ENCODE measurements around the gene PIRT. TPM values are rescaled to one million over a fixed set of nuclear protein-coding genes. Genes with fewer than 3 reads are reported as not detected.

Gene PIRT
- total RNA-seq, 1 experiment from 2014 or later = not detected

DNA sequence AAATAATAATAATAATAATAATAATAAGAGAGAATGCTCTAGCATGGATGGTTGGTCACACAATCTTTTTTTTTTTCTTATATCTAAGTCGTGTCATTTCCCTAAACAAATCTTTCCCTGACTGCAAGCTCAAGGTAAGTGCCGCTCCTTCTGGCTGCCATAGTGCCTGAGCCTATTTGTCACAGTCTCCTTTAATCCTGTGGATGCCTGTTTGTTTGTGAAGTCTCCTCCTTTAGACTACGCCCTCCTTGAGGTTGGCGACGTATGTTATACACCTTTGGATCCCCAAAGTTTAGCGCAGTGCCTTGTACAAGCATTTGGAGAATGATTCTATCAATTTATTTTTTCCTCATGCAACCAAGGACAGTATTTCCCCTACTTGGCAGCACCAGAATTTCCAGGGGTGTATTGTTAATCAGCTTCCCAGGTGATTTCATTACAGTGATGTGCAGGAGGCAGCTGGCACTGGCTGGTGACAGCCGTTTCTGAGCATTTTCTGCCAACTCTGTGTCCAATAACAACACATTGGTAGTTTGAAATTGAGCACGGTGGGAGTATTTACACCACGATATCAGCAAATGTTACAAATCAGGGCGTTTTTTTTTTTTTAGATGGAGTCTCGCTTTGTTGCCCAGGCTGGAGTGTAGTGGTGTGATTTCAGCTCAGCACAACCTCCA, 60.6 kb downstream of the PIRT start:
- no peaks in the 10 kb centered on the region for H3K4me1 ChIP-seq (ENCODE audit: control insufficient read depth, insufficient read depth, low read length)
- H3K9me3 ChIP-seq (ENCODE audit: control insufficient read depth, insufficient read depth, low read depth, low read length) = no peaks in the 10 kb centered on the region
- H3K27ac ChIP-seq (ENCODE audit: low read length) = no peak overlapping the region
- in situ Hi-C loops (cut with HindIII; ENCODE audit: low pct_unique_long_range_greater_than_20kb, low sequenced_read_pairs) (no loop called here), intact Hi-C loops (cut with micrococcal nuclease; ENCODE audit: unreplicated experiment) (no loop called here)
- ATAC-seq (no peak), DNase-seq (ENCODE audit: low read depth, low spot score) (no peak)
- H3K4me3 ChIP-seq (ENCODE audit: low read depth in 2 of 2, low read length in 2 of 2) = no peak overlapping the region
- BruUV-seq (replicated peaks) = no TSS peak
- TF ChIP-seq, protein P1, sequence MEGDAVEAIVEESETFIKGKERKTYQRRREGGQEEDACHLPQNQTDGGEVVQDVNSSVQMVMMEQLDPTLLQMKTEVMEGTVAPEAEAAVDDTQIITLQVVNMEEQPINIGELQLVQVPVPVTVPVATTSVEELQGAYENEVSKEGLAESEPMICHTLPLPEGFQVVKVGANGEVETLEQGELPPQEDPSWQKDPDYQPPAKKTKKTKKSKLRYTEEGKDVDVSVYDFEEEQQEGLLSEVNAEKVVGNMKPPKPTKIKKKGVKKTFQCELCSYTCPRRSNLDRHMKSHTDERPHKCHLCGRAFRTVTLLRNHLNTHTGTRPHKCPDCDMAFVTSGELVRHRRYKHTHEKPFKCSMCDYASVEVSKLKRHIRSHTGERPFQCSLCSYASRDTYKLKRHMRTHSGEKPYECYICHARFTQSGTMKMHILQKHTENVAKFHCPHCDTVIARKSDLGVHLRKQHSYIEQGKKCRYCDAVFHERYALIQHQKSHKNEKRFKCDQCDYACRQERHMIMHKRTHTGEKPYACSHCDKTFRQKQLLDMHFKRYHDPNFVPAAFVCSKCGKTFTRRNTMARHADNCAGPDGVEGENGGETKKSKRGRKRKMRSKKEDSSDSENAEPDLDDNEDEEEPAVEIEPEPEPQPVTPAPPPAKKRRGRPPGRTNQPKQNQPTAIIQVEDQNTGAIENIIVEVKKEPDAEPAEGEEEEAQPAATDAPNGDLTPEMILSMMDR (IDR thresholded peaks at IDR 0.05) = no peak
- no peak for TF ChIP-seq TCF7L2 (IDR thresholded peaks at IDR 0.05; ENCODE audit: low read depth, low read length)
- no peak for TF ChIP-seq SIN3A (IDR thresholded peaks at IDR 0.05; ENCODE audit: borderline replicate concordance, insufficient read depth, low read depth, low read length)
- TF ChIP-seq, protein P2, sequence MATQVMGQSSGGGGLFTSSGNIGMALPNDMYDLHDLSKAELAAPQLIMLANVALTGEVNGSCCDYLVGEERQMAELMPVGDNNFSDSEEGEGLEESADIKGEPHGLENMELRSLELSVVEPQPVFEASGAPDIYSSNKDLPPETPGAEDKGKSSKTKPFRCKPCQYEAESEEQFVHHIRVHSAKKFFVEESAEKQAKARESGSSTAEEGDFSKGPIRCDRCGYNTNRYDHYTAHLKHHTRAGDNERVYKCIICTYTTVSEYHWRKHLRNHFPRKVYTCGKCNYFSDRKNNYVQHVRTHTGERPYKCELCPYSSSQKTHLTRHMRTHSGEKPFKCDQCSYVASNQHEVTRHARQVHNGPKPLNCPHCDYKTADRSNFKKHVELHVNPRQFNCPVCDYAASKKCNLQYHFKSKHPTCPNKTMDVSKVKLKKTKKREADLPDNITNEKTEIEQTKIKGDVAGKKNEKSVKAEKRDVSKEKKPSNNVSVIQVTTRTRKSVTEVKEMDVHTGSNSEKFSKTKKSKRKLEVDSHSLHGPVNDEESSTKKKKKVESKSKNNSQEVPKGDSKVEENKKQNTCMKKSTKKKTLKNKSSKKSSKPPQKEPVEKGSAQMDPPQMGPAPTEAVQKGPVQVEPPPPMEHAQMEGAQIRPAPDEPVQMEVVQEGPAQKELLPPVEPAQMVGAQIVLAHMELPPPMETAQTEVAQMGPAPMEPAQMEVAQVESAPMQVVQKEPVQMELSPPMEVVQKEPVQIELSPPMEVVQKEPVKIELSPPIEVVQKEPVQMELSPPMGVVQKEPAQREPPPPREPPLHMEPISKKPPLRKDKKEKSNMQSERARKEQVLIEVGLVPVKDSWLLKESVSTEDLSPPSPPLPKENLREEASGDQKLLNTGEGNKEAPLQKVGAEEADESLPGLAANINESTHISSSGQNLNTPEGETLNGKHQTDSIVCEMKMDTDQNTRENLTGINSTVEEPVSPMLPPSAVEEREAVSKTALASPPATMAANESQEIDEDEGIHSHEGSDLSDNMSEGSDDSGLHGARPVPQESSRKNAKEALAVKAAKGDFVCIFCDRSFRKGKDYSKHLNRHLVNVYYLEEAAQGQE (IDR thresholded peaks at IDR 0.05; ENCODE audit: insufficient read depth in 1 of 2, low read depth in 2 of 2, low read length in 1 of 2) = no peak
- TF ChIP-seq POLR2AphosphoS5 (IDR thresholded peaks at IDR 0.05; ENCODE audit: low read depth, low read length) = no peak
- ChIA-PET POLR2A (interaction anchor here (0.6 kb wide), 1 partner anchor 524 kb away, joined by 3 read pairs; no protein-coding TSS in a partner anchor), CTCF (no interaction called here)
- H3K27me3 ChIP-seq (ENCODE audit: control insufficient read depth, insufficient read depth, low read length) = no peaks in the 10 kb centered on the region
- H3K36me3 ChIP-seq (ENCODE audit: control insufficient read depth, insufficient read depth, low read length) = no peaks in the 10 kb centered on the region

DNA sequence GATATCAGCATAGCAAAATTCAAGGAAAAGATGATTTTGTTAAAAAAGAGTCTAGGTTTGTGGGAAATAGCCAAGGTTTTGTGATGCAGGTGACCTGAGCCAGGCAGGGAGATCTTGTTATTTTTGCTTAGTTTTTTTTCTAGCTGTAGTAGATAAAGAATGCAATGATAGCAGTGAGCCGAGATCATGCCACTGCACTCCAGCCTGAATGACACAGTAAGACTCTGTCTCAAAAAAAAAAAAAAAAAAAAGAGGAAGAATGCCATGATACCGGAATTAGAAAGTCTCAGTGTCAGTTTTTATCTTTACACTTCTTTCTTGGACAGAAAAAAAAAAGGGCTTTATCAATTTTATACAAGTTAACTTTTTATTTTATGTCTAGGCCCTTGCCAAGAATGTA, 61.5 kb downstream of the PIRT start:
- ATAC-seq = no peak
- no peaks in the 10 kb centered on the region for H3K36me3 ChIP-seq (ENCODE audit: control insufficient read depth, insufficient read depth, low read length)
- no peaks in the 10 kb centered on the region for H3K27me3 ChIP-seq (ENCODE audit: control insufficient read depth, insufficient read depth, low read length)
- BruUV-seq (replicated peaks) = no TSS peak
- intact Hi-C loops (cut with micrococcal nuclease; ENCODE audit: unreplicated experiment) (no loop called here), in situ Hi-C loops (cut with HindIII; ENCODE audit: low pct_unique_long_range_greater_than_20kb, low sequenced_read_pairs) (no loop called here)
- H3K27ac ChIP-seq (ENCODE audit: low read length) = no peak overlapping the region
- no peak overlapping the region for H3K4me3 ChIP-seq (ENCODE audit: low read depth in 2 of 2, low read length in 2 of 2)
- no peaks in the 10 kb centered on the region for H3K9me3 ChIP-seq (ENCODE audit: control insufficient read depth, insufficient read depth, low read depth, low read length)
- TF ChIP-seq SIN3A (IDR thresholded peaks at IDR 0.05; ENCODE audit: borderline replicate concordance, insufficient read depth, low read depth, low read length) (no peak), TCF7L2 (IDR thresholded peaks at IDR 0.05; ENCODE audit: low read depth, low read length) (no peak), POLR2AphosphoS5 (IDR thresholded peaks at IDR 0.05; ENCODE audit: low read depth, low read length) (no peak)
- TF ChIP-seq, protein P2 (IDR thresholded peaks at IDR 0.05; ENCODE audit: insufficient read depth in 1 of 2, low read depth in 2 of 2, low read length in 1 of 2) = no peak
- POLR2A ChIA-PET = interaction anchor here (0.6 kb wide), 1 partner anchor 523 kb away, joined by 3 read pairs; no protein-coding TSS in a partner anchor
- H3K4me1 ChIP-seq (ENCODE audit: control insufficient read depth, insufficient read depth, low read length) = no peaks in the 10 kb centered on the region
- no peak for DNase-seq (ENCODE audit: low read depth, low spot score)
- CTCF ChIA-PET = no interaction called here

Measured in Panc1 (cell line).